ENCODE measurements around the gene TTLL9. TPM values are rescaled to one million over a fixed set of nuclear protein-coding genes. Genes with fewer than 3 reads are reported as not detected.
A peak's percentile ranks its signal among the peaks of the same experiment; 100 is the strongest.

The TTLL9 gene
- total RNA-seq, 1 donor from 2014 or later: 0.05 TPM

- intact Hi-C loops (cut with micrococcal nuclease): no loop called here
- TF ChIP-seq CTCF (IDR thresholded peaks at IDR 0.05; ENCODE audit: borderline replicate concordance): no peak
- Histone ChIP-seq H3K4me1 (peaks cover 28% of the 10 kb centered on the region), H3K27me3 (ENCODE audit: low read depth) (peaks cover 17% of the 10 kb centered on the region), H3K27ac (replicated peaks) (no peak overlapping the region), H3K9me3 (replicated peaks) (no peaks in the 10 kb centered on the region), H3K4me3 (no peak overlapping the region), H3K36me3 (no peaks in the 10 kb centered on the region)
- no peak for DNase-seq
Measured at GRCh38 chr20:31866221-31866620, 4.2 kb upstream of the TTLL9 start.

- intact Hi-C loops (cut with micrococcal nuclease): no loop called here
- no peaks in the 10 kb centered on the region for H3K9me3 ChIP-seq (replicated peaks)
Measured at GRCh38 chr20:31868853-31869672, 1.4 kb upstream of the TTLL9 start.

GRCh38 chr20:31869673-31869941 is 827 bp upstream of the TTLL9 start:
- Histone ChIP-seq H3K27ac (replicated peaks) (peak overlapping the region; percentile 47), H3K4me1 (peaks cover 22% of the 10 kb centered on the region), H3K27me3 (ENCODE audit: low read depth) (peaks cover 14% of the 10 kb centered on the region), H3K4me3 (peak overlapping the region; percentile 76), H3K36me3 (no peaks in the 10 kb centered on the region), H3K9me3 (replicated peaks) (no peaks in the 10 kb centered on the region)
- no peak for DNase-seq
- TF ChIP-seq CTCF (IDR thresholded peaks at IDR 0.05; ENCODE audit: borderline replicate concordance): no peak
- intact Hi-C loops (cut with micrococcal nuclease): no loop called here

More at GRCh38 chr20:31868853-31869672, 1.4 kb upstream of the TTLL9 start:
- Histone ChIP-seq H3K27me3 (ENCODE audit: low read depth) (peaks cover 14% of the 10 kb centered on the region), H3K4me1 (peaks cover 22% of the 10 kb centered on the region), H3K36me3 (no peaks in the 10 kb centered on the region), H3K27ac (replicated peaks) (no peak overlapping the region), H3K4me3 (peak overlapping the region; percentile 76)
- no peak for DNase-seq
- TF ChIP-seq CTCF (IDR thresholded peaks at IDR 0.05; ENCODE audit: borderline replicate concordance): no peak

GRCh38 chr20:31870726-31871617 is 538 bp downstream of the TTLL9 start:
- peaks cover 22% of the 10 kb centered on the region for H3K4me1 ChIP-seq
- intact Hi-C loops (cut with micrococcal nuclease): no loop called here
- peak overlapping the region; percentile 76 for H3K4me3 ChIP-seq
- H3K27ac ChIP-seq (replicated peaks): peak overlapping the region; percentile 47
- no peak for DNase-seq
- peaks cover 14% of the 10 kb centered on the region for H3K27me3 ChIP-seq (ENCODE audit: low read depth)
- H3K36me3 ChIP-seq: no peaks in the 10 kb centered on the region
- H3K9me3 ChIP-seq (replicated peaks): no peaks in the 10 kb centered on the region
- TF ChIP-seq CTCF (IDR thresholded peaks at IDR 0.05; ENCODE audit: borderline replicate concordance): no peak

GRCh38 chr20:31871618-31871954 is 1.2 kb downstream of the TTLL9 start:
- Histone ChIP-seq H3K27me3 (ENCODE audit: low read depth) (peaks cover 14% of the 10 kb centered on the region), H3K36me3 (no peaks in the 10 kb centered on the region), H3K4me3 (no peak overlapping the region), H3K4me1 (peaks cover 22% of the 10 kb centered on the region), H3K27ac (replicated peaks) (no peak overlapping the region), H3K9me3 (replicated peaks) (no peaks in the 10 kb centered on the region)
- no peak for DNase-seq
- no peak for TF ChIP-seq CTCF (IDR thresholded peaks at IDR 0.05; ENCODE audit: borderline replicate concordance)
- intact Hi-C loops (cut with micrococcal nuclease): no loop called here

All from left ventricle myocardium inferior (tissue), 1 donor.